ENCODE data around the gene CTDSP2.

Gene CTDSP2

DNA sequence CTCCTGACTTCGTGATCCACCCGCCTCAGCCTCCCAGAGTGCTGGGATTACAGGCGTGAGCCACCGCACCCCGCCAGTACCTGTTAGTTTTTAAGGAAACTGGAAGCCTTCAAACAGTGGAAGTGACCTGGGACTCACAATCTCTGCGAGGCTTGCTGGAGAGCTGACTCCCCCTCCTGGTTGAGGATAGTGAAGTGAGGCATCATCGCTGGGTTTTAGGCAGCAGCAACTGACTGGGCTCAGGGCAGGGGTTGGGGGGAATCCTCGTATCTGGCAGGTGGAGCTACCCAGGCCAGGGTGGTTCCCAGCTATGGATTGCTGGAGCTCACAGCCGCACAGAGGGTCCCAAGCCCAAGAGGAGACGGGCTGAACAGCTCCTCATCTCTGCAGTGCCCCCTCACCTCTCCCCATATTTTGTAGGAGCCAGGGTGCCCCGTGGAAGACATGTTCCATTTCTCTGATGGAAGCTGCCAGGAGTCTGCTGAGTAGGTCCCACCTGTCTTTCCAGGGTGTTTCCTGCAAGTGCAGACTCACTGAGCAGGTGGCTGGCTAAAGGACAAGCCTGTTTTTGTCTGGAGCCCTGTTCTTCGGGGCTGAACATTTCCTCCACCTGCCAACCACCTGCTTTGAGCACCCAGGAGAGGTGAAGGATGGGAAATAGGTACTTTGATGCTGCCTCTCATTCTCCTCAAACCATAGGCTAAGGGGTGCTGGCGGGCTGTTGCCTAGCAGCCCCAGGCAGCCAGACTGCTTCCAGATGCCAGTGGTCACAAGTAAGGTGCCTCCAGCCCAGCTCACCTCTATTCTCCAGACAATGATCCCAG lies 31.1 kb downstream of the CTDSP2 start:
- no peak for DNase-seq (ENCODE audit: low read depth)

GRCh38 chr12:57813971-57814772 lies 32.4 kb downstream of the CTDSP2 start:
- no peak for DNase-seq (ENCODE audit: low read depth)

DNA sequence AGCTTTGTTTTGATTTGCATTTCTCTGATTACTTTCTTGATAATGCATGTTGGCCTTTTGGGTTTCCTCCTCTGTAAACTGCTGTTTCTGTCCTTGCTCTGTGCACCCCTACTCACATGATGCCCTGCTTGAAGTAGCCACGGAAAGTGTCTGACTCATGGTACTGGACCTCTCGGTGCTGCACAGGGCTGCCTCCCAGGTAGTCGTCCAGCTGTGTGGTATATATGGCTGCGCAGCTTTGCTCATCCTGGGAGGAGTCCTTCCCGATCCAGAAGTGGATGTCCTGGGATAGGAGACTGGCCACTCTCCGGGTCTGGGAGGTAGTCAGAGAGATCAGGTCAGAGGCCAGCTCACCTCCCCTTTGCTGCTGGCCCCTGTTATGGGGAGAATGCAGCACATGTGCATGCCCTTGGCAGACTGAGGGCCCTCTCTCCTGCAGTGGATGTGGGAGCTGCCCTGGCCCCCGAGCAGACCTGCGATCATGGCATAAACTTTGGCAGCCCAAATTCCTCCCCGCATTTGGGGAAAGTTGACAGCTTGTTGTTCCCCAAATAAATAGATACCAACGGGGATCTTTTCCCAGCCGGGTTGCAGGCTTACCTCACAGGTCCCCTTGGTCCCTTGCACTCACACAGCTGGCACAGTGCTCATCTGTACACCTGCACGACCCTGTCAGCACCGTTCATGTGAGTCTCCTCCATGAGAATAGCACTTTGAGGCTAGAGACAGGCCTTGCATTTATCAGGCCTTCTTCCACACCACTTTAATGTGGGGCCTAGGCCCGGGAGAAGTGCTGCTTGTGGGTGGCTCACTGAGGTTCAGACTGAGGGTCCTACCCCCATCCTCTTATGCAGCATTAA lies 33.2 kb downstream of the CTDSP2 start:
- no peak for DNase-seq (ENCODE audit: low read depth)

DNA sequence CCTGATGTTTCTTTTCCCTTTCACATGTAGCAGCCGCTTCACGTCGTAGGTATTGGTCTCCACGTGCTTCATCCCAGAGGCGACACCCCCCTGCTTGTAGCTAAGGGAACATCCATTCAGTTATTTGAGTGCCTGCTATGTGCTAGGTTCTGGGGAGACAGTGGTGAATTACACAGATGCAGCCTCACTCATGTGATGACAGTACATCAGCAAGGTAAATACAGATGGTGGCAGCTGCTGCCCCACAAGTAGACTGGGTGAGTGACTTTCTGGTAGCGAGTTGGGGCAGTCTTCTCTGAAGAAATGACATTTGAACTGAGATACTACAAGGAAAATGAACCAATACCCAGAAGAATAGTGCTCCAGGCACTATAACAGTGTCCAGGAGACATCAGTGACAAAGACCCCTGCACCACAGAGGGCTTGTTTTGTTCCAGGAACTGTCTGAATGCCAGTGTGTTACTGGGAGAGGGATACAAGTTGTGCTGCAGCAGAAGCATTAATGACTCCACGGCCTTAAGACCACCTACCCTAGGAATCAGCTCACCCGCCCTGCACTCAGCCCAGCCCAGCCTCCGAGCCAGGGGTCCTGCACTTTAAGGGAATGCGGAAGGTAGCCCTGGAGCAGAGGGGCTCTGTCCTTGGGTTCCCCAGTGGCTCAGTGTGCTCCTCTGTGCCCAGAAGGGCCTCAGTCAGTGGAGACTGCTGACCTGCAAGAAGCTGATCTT lies 35.3 kb downstream of the CTDSP2 start:
- DNase-seq (ENCODE audit: low read depth), result no peak

DNA sequence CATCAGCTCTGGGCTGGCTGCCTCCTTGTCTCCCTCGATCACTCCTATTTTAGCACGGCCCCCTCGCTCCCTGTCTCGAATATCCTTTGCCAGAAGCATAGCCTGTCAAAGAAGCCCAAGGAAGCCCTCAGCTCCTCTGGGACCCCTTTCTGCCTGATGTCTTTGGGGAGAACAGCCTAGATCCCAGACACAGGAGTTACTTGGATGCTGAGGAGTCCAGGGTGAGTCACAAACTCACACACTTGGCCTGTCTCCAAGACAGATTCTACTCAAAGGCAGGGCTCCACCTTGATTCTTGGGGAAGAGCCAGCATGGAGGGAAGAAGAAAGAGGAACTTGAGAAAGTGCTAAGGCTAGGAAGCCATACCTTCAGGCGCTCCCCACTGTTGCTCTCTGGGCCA lies 36.1 kb downstream of the CTDSP2 start:
- DNase-seq (ENCODE audit: low read depth), result no peak

GRCh38 chr12:57809425-57809824 lies 37.1 kb downstream of the CTDSP2 start:
- DNase-seq (ENCODE audit: low read depth), result no peak

GRCh38 chr12:57808351-57808750 lies 38.2 kb downstream of the CTDSP2 start:
- no peak for DNase-seq (ENCODE audit: low read depth)

DNA sequence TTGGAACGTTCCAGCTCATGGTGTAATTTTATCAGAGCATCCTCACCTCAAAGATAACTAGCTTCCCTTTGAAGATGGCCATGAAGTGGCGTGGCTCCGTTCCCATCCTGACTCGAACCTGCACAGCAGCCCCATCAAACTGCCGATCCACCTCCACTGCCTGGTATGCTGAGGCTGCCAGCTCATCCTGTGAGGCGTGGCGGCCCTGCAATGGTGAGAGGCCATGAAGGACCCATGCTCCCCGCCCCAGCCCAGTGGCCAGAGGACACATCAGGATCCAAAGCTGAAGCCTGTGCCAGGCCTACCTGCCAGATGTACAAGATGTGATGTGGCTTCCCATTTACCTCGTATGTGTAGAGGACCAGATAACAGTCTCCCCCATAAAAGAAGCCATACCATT lies 39.2 kb downstream of the CTDSP2 start:
- DNase-seq (ENCODE audit: low read depth), result no peak

DNA sequence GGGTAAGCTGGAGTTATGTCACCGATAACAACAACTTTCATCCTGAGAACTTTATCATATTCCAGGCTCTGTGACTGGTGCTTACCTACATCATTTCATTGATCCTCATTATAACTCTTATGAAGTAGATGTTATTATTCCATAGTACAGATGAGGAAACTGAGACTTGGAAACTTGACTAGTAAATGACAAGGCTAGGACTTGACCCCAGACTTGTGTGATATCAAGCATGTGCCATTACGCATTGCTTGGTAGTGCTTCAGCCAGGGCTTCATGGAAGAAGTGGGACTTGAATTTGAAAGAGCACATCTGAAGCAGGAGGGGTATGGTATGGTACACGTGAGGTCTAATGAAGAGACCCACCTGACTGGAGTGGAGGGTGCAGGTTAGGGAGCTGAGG lies 39.9 kb downstream of the CTDSP2 start:
- no peak for DNase-seq (ENCODE audit: low read depth)

- no peak for DNase-seq (ENCODE audit: low read depth)
These were observed 43.1 kb downstream of the CTDSP2 start for GRCh38 chr12:57803319-57803893.

GRCh38 chr12:57802607-57803006 lies 43.9 kb downstream of the CTDSP2 start:
- DNase-seq (ENCODE audit: low read depth), result no peak

- no peak for DNase-seq (ENCODE audit: low read depth)
These were observed 45.6 kb downstream of the CTDSP2 start for GRCh38 chr12:57800965-57801364.

DNA sequence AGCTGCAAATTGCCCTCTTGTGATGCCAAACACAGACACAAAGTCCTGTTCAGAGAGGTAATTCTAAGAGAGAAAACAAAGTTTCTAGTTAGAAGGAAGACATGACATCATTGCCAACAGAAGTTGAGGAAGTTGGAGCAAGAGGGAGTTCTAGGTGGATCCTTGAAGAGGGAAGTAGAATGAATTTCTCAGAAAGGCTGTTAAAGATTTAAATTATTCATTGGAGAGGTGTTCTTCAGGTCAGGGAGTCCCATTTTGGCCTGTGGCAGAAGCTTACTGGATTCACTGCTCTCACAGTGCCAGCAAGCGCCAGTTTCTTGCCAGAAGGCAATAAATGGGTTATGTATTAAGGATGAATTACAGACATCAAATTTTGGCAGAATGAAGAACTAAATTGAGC lies 48.6 kb downstream of the CTDSP2 start:
- DNase-seq (ENCODE audit: low read depth), result no peak

GRCh38 chr12:57796996-57797395 lies 49.5 kb downstream of the CTDSP2 start:
- DNase-seq (ENCODE audit: low read depth), result no peak

DNA sequence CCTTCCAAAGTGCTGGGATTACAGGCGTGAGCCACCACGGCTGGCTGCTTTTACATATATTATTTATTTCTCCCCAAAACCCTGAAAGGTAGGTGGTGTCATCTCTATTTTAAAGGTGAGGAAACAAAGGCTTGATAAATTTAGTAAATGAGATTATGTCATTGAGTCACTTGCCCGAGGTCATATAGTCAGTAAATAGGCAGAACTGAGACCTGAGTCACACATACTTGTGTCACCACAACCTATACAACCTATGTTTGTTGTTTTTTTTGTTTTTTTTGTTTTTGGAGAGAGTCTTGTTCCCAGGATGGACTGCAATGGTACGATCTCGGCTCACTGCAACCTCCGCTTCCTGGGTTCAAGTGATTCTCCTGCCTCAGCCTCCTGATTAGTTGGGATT lies 51.2 kb downstream of the CTDSP2 start:
- DNase-seq (ENCODE audit: low read depth), result no peak

DNA sequence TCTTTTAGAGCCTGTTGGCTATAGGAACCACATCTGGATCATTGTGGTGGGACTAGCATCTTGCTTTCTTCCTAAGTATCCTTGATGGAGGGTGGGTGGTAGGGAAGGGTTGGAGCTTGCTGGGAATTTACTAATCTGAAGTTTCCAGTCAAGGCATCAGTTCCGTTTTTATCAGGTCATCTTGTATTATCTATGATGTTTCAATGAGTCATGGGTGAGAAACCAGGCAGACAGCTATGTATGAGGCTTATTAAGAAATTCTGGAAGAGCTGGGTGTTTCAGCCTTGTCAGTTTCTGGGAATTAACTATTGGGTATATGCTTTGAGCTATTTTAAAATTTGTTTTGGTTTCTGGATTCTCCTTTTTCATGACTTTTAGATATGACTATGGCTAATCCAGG lies 52.6 kb downstream of the CTDSP2 start:
- no peak for DNase-seq (ENCODE audit: low read depth)

DNA sequence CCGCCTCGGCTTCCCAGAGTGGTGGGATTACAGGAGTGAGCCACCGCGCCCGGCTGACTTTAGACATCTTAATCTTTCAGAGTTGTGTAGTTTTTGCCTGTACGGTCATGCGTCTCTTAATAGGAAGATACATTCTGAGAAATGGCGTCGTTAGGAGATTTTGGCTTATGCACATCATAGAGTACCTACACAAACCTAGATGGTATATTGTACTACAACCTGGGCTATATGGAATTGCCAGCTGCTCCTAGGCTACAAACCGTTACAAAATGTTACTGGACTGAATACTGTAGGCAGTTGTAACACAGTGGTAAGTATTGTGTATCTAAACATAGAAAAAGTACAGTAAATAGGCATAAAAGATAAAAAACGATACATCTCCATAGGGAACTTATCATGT lies 62.7 kb downstream of the CTDSP2 start:
- no peak for DNase-seq (ENCODE audit: low read depth)

DNA sequence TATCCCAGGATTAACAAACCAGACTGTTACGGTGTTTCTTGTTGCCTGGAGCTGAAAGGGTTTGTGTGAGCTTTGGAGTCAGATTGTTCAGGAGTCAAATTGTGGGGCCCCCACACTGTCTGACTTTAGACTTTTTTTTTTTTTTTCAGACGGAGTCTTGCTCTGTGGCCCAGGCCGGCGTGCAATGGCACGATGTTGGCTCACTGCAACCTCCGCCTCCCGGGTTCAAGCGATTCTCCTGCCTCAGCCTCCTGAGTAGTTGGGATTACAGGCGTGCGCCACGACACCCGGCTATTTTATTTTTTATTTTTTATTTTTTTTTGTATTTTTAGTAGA lies 63.1 kb downstream of the CTDSP2 start:
- DNase-seq (ENCODE audit: low read depth), result no peak

DNA sequence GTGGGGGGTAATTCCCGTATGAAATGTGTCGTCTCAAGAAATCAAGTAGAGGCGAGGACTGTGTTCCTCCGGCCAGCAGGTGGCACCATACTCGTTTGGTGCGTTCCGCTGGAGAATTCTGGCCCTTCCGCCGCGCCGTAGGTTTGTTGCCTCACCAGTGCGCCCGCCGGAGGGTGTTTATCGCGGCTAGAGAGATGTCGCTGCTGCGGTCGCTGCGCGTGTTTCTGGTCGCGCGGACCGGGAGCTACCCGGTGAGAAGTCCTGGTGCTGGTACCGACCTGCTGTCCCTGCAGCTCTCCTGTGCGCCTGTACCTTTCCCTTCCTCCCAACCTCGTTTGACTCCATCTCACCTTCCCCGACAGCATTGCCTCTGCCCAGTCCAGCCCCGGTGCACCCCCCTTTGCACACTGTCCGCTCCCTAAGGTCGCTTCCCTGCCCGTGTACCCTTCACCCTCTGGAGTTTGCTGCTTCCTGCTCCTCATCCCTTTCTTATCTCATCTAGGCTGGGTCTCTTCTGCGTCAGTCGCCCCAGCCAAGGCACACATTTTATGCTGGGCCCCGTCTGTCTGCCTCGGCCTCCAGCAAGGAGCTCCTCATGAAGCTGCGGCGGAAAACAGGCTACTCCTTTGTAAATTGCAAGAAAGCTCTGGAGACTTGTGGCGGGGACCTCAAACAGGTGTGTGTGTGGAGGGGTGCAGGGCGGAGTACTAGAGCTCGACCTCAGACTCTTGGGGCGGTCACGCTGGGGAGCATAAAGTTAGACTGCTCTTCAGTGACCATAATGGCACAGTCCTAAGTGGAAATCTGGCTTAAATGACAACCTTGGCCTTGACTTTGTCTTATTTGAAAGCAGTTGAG lies 63.7 kb downstream of the CTDSP2 start, which contains the start of gene TSFM:
Gene TSFM, plus strand, starts transcription at position 180 of the 858 bp plus-strand sequence. Its CDS starts 15 bp downstream, at position 195.
- DNase-seq (ENCODE audit: low read depth), result peak; percentile 78

DNA sequence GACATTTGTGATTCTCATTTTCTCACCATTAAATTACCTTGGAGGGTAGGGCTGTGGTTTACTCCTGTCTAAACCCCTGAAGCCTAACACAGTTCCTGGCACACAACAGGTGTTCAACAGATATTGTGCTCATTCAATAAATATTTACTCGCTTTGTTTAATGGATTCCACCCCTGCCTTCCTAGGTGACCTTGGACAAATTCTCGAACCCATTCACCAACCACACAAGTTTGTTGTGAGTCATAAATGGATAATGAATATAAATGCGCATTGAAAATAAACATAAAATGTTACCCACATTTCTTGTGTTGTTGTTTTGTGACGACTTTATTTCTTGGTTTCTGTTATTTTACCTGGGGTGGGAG lies 64.3 kb downstream of the CTDSP2 start:
- DNase-seq (ENCODE audit: low read depth), result no peak

- no peak for DNase-seq (ENCODE audit: low read depth)
These were observed 64.7 kb downstream of the CTDSP2 start for GRCh38 chr12:57781801-57782200.

Data from CMK (cell line).